A549 (cell line): Measurements from ENCODE around the gene PLEKHG4B. TPM values are rescaled to one million over a fixed set of nuclear protein-coding genes. Genes with fewer than 3 reads are reported as not detected.

Source experiments
- ATAC-seq, 2 experiments: fragments of 200-7000 bp in 1 of 2; fragments of >200 bp in 1 of 2; cut with Nextera tagmentation in 1 of 2; cut with Tn5 transposase in 1 of 2; 3 replicates each; pipeline versions ENCODE4 v1.8.0 to v1.9.1; 2018 to 2020; ENCODE audit warnings: mild to moderate bottlenecking in 1 of 2, moderate library complexity in 1 of 2
- CTCF ChIA-PET: fragments of 300-600 bp; sonication (Branson Sonifier 250); formaldehyde crosslinking; extraction: SDS; loops from one replicate; lab custom pipeline; 2021; ENCODE audit warnings: antibody characterized with exemption, inconsistent platforms; lab: Yijun Ruan, JAX
- POLR2A ChIA-PET: fragments of 350-600 bp; formaldehyde crosslinking; extraction: SDS; loops from one replicate; lab custom pipeline; 2021; ENCODE audit warnings: antibody characterized with exemption, inconsistent platforms; lab: Yijun Ruan, JAX
- DNase-seq, 2 experiments: peaks; one replicate each; pipeline versions ENCODE4 v3.0.0 to v3.0.0-alpha.2; 2011 to 2016; ENCODE audit warnings: low read depth in 1 of 2, low spot score in 1 of 2
- FAIRE-seq: peaks from 2 replicates; lab custom pipeline; 2011; peaks lifted over from hg19 to GRCh38; lab: Jason Lieb, UNC
- H3K27ac ChIP-seq, 2 experiments: fragments of >200 bp; sonication (Bioruptor Twin); formaldehyde crosslinking; 3 replicates each; pipeline ENCODE4 v1.5.1; 2016 to 2017
- H3K4me1 ChIP-seq: fragments of >200 bp; sonication (Bioruptor Twin); formaldehyde crosslinking; 3 replicates; pipeline ENCODE4 v1.6.1; 2016
- H3K4me2 ChIP-seq: fragments of >200 bp; sonication (Bioruptor Twin); formaldehyde crosslinking; 3 replicates; pipeline ENCODE4 v1.6.1; 2016
- H3K4me3 ChIP-seq: fragments of >200 bp; sonication (Bioruptor Twin); formaldehyde crosslinking; 3 replicates; pipeline ENCODE4 v1.5.1; 2016
- H3K9me3 ChIP-seq: fragments of >200 bp; sonication (Bioruptor Twin); formaldehyde crosslinking; 3 replicates; pipeline ENCODE4 v1.6.1; 2016
- BCL3 ChIP-seq: fragments of >200 bp; sonication (Bioruptor Twin); formaldehyde crosslinking; IDR thresholded peaks from 3 replicates; pipeline ENCODE4 v1.6.1; 2016
- CBX8 ChIP-seq: fragments of 200-600 bp; sonication (generic); IDR thresholded peaks from 2 replicates; pipeline ENCODE4 v1.6.1; 2016
- CEBPB ChIP-seq, 2 experiments: fragments of >200 bp in 1 of 2; sonication (Bioruptor Twin) in 1 of 2; formaldehyde crosslinking in 1 of 2; IDR thresholded peaks; 2 replicates each; pipeline ENCODE4 v1.6.1; 2012 to 2016
- CHD4 ChIP-seq: fragments of 200-600 bp; sonication (generic); IDR thresholded peaks from 2 replicates; pipeline ENCODE4 v1.6.1; 2016; ENCODE audit warnings: antibody characterized with exemption, mild to moderate bottlenecking, borderline replicate concordance
- CTCF ChIP-seq: fragments of >200 bp; sonication (Bioruptor Twin); formaldehyde crosslinking; IDR thresholded peaks from 3 replicates; pipeline ENCODE4 v1.5.1; 2016
- ELK1 ChIP-seq: fragments of 150-350 bp; IDR thresholded peaks from 2 replicates; pipeline ENCODE4 v1.6.1; 2014; ENCODE audit warnings: low read depth, mild to moderate bottlenecking, low read length
- FOSL2 ChIP-seq, 2 experiments: fragments of 450-650 bp in 1 of 2; fragments of >200 bp in 1 of 2; sonication (Bioruptor Twin) in 1 of 2; formaldehyde crosslinking; IDR thresholded peaks; 2 replicates each; pipeline versions ENCODE4 v1.5.0 to v1.6.1; 2016 to 2020; ENCODE audit warnings: mild to moderate bottlenecking in 1 of 2, moderate library complexity in 1 of 2
- GATA3 ChIP-seq: IDR thresholded peaks from 2 replicates; pipeline ENCODE4 v1.6.1; 2012; ENCODE audit warnings: borderline replicate concordance
- HES2 ChIP-seq: fragments of >200 bp; sonication (Bioruptor Twin); formaldehyde crosslinking; IDR thresholded peaks from 2 replicates; pipeline ENCODE4 v1.6.1; 2016
- HMGXB4 ChIP-seq: fragments of 250-450 bp; sonication (Bioruptor Pico); IDR thresholded peaks from 2 replicates; pipeline ENCODE4 v1.5.0; 2021; ENCODE audit warnings: mild to moderate bottlenecking, moderate library complexity, borderline replicate concordance
- HOXA7 ChIP-seq: fragments of 250-450 bp; sonication (Bioruptor Pico); IDR thresholded peaks from 2 replicates; pipeline ENCODE4 v1.5.0; 2020; ENCODE audit warnings: mild to moderate bottlenecking, moderate library complexity
- HOXB13 ChIP-seq: fragments of 250-450 bp; sonication (Bioruptor Pico); IDR thresholded peaks from 2 replicates; pipeline ENCODE4 v1.5.0; 2020; ENCODE audit warnings: low read depth, mild to moderate bottlenecking, moderate library complexity
- HOXB5 ChIP-seq: fragments of 250-450 bp; sonication (Bioruptor Pico); IDR thresholded peaks from 2 replicates; pipeline ENCODE4 v1.5.0; 2020; ENCODE audit warnings: mild to moderate bottlenecking, moderate library complexity
- JUN ChIP-seq, 2 experiments: fragments of >200 bp; sonication (Bioruptor Twin); formaldehyde crosslinking; IDR thresholded peaks; 2 replicates in 1 of 2; 3 replicates in 1 of 2; pipeline ENCODE4 v1.6.1; 2016 to 2017
- KDM5A ChIP-seq: fragments of 200-600 bp; sonication (generic); IDR thresholded peaks from 2 replicates; pipeline ENCODE4 v1.6.1; 2016; ENCODE audit warnings: antibody characterized with exemption, mild to moderate bottlenecking
- MYC ChIP-seq: IDR thresholded peaks from 2 replicates; pipeline ENCODE4 v1.6.1; 2012; ENCODE audit warnings: mild to moderate bottlenecking, inconsistent platforms, low read length, improper control_type of control experiment, borderline replicate concordance
- NFE2L2 ChIP-seq: fragments of 150-350 bp; conservative IDR thresholded peaks from 2 replicates; pipeline ENCODE4 v1.6.1; 2014; ENCODE audit warnings: low read length
- PHF8 ChIP-seq: fragments of 200-600 bp; sonication (generic); IDR thresholded peaks from 2 replicates; pipeline ENCODE4 v1.6.1; 2016; ENCODE audit warnings: low read depth, mild to moderate bottlenecking, antibody characterized with exemption, moderate library complexity, borderline replicate concordance
- RCOR1 ChIP-seq: fragments of 150-350 bp; IDR thresholded peaks from 2 replicates; pipeline ENCODE4 v1.6.1; 2014; ENCODE audit warnings: antibody characterized with exemption, low read length, low read depth
- RFX5 ChIP-seq: fragments of 450-650 bp; IDR thresholded peaks from 2 replicates; pipeline ENCODE4 v1.7.1; 2014; ENCODE audit warnings: antibody characterized with exemption, mild to moderate bottlenecking, moderate library complexity
- SMC3 ChIP-seq: fragments of >200 bp; sonication (Bioruptor Twin); formaldehyde crosslinking; IDR thresholded peaks from 3 replicates; pipeline ENCODE4 v1.6.1; 2018; ENCODE audit warnings: inconsistent platforms
- TFCP2L1 ChIP-seq: fragments of 250-450 bp; sonication (Bioruptor Pico); IDR thresholded peaks from 2 replicates; pipeline ENCODE4 v1.5.0; 2021; ENCODE audit warnings: mild to moderate bottlenecking
- TP53 ChIP-seq: fragments of 250-450 bp; sonication (Bioruptor Pico); IDR thresholded peaks from 2 replicates; pipeline ENCODE4 v1.5.0; 2021; ENCODE audit warnings: mild to moderate bottlenecking, moderate library complexity
- ZSCAN20 ChIP-seq: fragments of 250-450 bp; sonication (Bioruptor Pico); IDR thresholded peaks from 2 replicates; pipeline ENCODE4 v1.8.0; 2022; ENCODE audit warnings: mild to moderate bottlenecking, moderate library complexity
- WGBS: methylation state at CpG from one replicate; pipeline ENCODE4 v1.1.6; 2017; ENCODE audit errors: missing lambda C conversion rate; 5-methylcytosine and 5-hydroxymethylcytosine counted together
- polyA plus RNA-seq, 4 experiments: library from polyadenylated mRNA; depleted of rRNA in 3 of 4; stranded (reverse); fragments of >200 nt; fragmentation: RNase III in 1 of 4; extraction: RNeasy Plus Mini Kit Qiagen cat#74134 plus additional on column Dnase treatment in 1 of 4; gene quantifications; 2 replicates in 3 of 4; 3 replicates in 1 of 4; pipeline ENCODE4 v1.2.3, GENCODE V29; 2011 to 2017

PLEKHG4B gene
- polyA plus RNA-seq, 2 of the 4 experiments (the other 2 are of a cell fraction), result 0.57 to 0.59 TPM

- TF ChIP-seq HES2 (no peak), GATA3 (no peak), TFCP2L1 (no peak), CTCF (no peak), CBX8 (no peak)
Observed at GRCh38 chr5:126806-127205, 34.8 kb downstream of the PLEKHG4B start (continued).

- WGBS, result 28% methylated on average over 2 of the region's 2 CpGs
- POLR2A ChIA-PET, result no interaction called here
- DNase-seq, result no peak
- no peak for FAIRE-seq
- no peak for ATAC-seq
- Histone ChIP-seq H3K4me1 (no peaks in the 10 kb centered on the region), H3K4me3 (no peak overlapping the region), H3K27ac (no peak overlapping the region), H3K9me3 (peaks cover 13% of the 10 kb centered on the region; the same call in 2 of the 3 replicates), H3K4me2 (no peak overlapping the region)
- CTCF ChIA-PET, result no interaction called here
- TF ChIP-seq BCL3, result no peak
- no peak for TF ChIP-seq RCOR1
- TF ChIP-seq FOSL2 (IDR thresholded peaks at IDR 0.05), result no peak
- no peak for TF ChIP-seq FOSL2 (CRISPR knock-in tag; IDR thresholded peaks at IDR 0.05)
- no peak for TF ChIP-seq HOXA7 (CRISPR knock-in tag)
- TF ChIP-seq CHD4, result no peak
- TF ChIP-seq ZSCAN20 (CRISPR knock-in tag), result no peak
- no peak for TF ChIP-seq CEBPB (IDR thresholded peaks at IDR 0.05)
- no peak for TF ChIP-seq NFE2L2
- TF ChIP-seq PHF8, result no peak
- TF ChIP-seq KDM5A, result no peak
- TF ChIP-seq RFX5, result no peak
- TF ChIP-seq HOXB5, result no peak
- no peak for TF ChIP-seq SMC3
- no peak for TF ChIP-seq MYC
- TF ChIP-seq ELK1, result no peak
- TF ChIP-seq JUN (IDR thresholded peaks at IDR 0.05), result no peak
- no peak for TF ChIP-seq HOXB13
- no peak for TF ChIP-seq TP53 (CRISPR knock-in tag)
- no peak for TF ChIP-seq HMGXB4 (CRISPR knock-in tag)
Observed at GRCh38 chr5:127886-128285, 35.9 kb downstream of the PLEKHG4B start.
